GM06990 (cell line): Measurements from ENCODE around the gene SPATA24.
"Not testable (repeated sequence)": the region's sequence is repeated elsewhere in the genome, so short reads cannot be mapped to it uniquely, and the experiment has no call there.

Experiments
- DNase-seq: peaks from one replicate; pipeline ENCODE4 v3.0.0-alpha.2; 2011; ENCODE audit not compliant: insufficient read length; ENCODE audit errors: extremely low read depth
- H3K27me3 ChIP-seq: replicated peaks from 2 replicates; pipeline ENCODE4 v1.6.0; 2011; ENCODE audit warnings: low read length; ENCODE audit not compliant: control insufficient read depth, insufficient read depth
- H3K36me3 ChIP-seq: 2 replicates; pipeline ENCODE4 v1.5.1; 2011; ENCODE audit warnings: low read length; ENCODE audit not compliant: control insufficient read depth, insufficient read depth
- H3K4me3 ChIP-seq: replicated peaks from 2 replicates; pipeline ENCODE4 v1.5.1; 2011; ENCODE audit warnings: low read depth, mild to moderate bottlenecking, control low read depth, low read length
- CTCF ChIP-seq: IDR thresholded peaks from 2 replicates; pipeline ENCODE4 v1.5.1; 2011; ENCODE audit warnings: low read length, control low read depth, mild to moderate bottlenecking, inconsistent platforms; ENCODE audit not compliant: insufficient read depth, poor library complexity, severe bottlenecking

Gene SPATA24

GRCh38 chr5:139414581-139415130 lies 10.8 kb upstream of the SPATA24 start:
- H3K27me3 ChIP-seq = no peaks in the 10 kb centered on the region
- no peak overlapping the region for H3K4me3 ChIP-seq
- TF ChIP-seq CTCF = no peak
- no peaks in the 10 kb centered on the region for H3K36me3 ChIP-seq
- DNase-seq = no peak

GRCh38 chr5:139413963-139414362 lies 10.1 kb upstream of the SPATA24 start:
- no peak overlapping the region for H3K4me3 ChIP-seq
- no peaks in the 10 kb centered on the region for H3K36me3 ChIP-seq
- TF ChIP-seq CTCF = no peak
- no peak for DNase-seq
- no peaks in the 10 kb centered on the region for H3K27me3 ChIP-seq

- no peak for DNase-seq
- no peak overlapping the region for H3K4me3 ChIP-seq
- no peaks in the 10 kb centered on the region for H3K27me3 ChIP-seq
- H3K36me3 ChIP-seq = no peaks in the 10 kb centered on the region
- no peak for TF ChIP-seq CTCF
Measured at GRCh38 chr5:139413153-139413552, 9.3 kb upstream of the SPATA24 start.

GRCh38 chr5:139410993-139411828 lies 7.3 kb upstream of the SPATA24 start:
- Histone ChIP-seq H3K36me3 (no peaks in the 10 kb centered on the region), H3K4me3 (no peak overlapping the region), H3K27me3 (no peaks in the 10 kb centered on the region)
- DNase-seq = no peak
- TF ChIP-seq CTCF = no peak

GRCh38 chr5:139410121-139410992 lies 6.5 kb upstream of the SPATA24 start:
- no peak for TF ChIP-seq CTCF
- no peak overlapping the region for H3K4me3 ChIP-seq
- DNase-seq = no peak
- no peaks in the 10 kb centered on the region for H3K27me3 ChIP-seq
- no peaks in the 10 kb centered on the region for H3K36me3 ChIP-seq

- not testable (repeated sequence) for H3K4me3 ChIP-seq, DNase-seq, H3K27me3 ChIP-seq, H3K36me3 ChIP-seq
Measured at GRCh38 chr5:139409116-139409515, 5.2 kb upstream of the SPATA24 start.
